Caco-2 (cell line): Measurements from ENCODE around the gene FRMD3. TPM values are rescaled to one million over a fixed set of nuclear protein-coding genes. Genes with fewer than 3 reads are reported as not detected.

Experiments
- BruUV-seq: library from RNA; stranded (reverse); fragments of 400-500 nt; replicated peaks from 2 replicates; lab custom pipeline; 2021; lab: Mats Ljungman, UMichigan
- CTCF ChIA-PET: fragments of 300-600 bp; sonication (Branson Sonifier 250); formaldehyde crosslinking; loops from one replicate; lab custom pipeline; 2022; ENCODE audit warnings: antibody characterized with exemption; lab: Charles Lee
- POLR2A ChIA-PET: fragments of 300-600 bp; sonication (Branson Sonifier 250); formaldehyde crosslinking; loops from one replicate; lab custom pipeline; 2022; ENCODE audit warnings: antibody characterized with exemption; lab: Charles Lee
- DNase-seq, 2 experiments: peaks; one replicate each; pipeline versions ENCODE4 v3.0.0 to v3.0.0-alpha.2; 2020 to 2022
- H3K27me3 ChIP-seq: replicated peaks from 2 replicates; pipeline ENCODE4 v1.6.0; 2011; ENCODE audit warnings: low read length; ENCODE audit not compliant: control insufficient read depth, insufficient read depth
- H3K36me3 ChIP-seq: 2 replicates; pipeline ENCODE4 v1.5.1; 2011; ENCODE audit warnings: low read length; ENCODE audit not compliant: control insufficient read depth, insufficient read depth
- H3K4me1 ChIP-seq: fragments of 250-450 bp; sonication (Bioruptor Pico); 2 replicates; pipeline ENCODE4 v1.5.1; 2020; ENCODE audit warnings: mild to moderate bottlenecking
- H3K4me3 ChIP-seq: 2 replicates; pipeline ENCODE4 v1.5.1; 2011; ENCODE audit warnings: low read depth, mild to moderate bottlenecking, control low read depth, low read length
- H3K9me3 ChIP-seq: fragments of 250-450 bp; sonication (Bioruptor Pico); 2 replicates; pipeline ENCODE4 v1.5.1; 2020; ENCODE audit warnings: mild to moderate bottlenecking, moderate library complexity
- H3K27ac Mint-ChIP-seq: one replicate; pipeline ENCODE4 v1.8.0; 2022; ENCODE audit warnings: mixed read lengths; ENCODE audit not compliant: unreplicated experiment
- H3K27me3 Mint-ChIP-seq: one replicate; pipeline ENCODE4 v1.8.0; 2022; ENCODE audit warnings: mixed read lengths; ENCODE audit not compliant: insufficient read depth, unreplicated experiment
- H3K36me3 Mint-ChIP-seq: one replicate; pipeline ENCODE4 v1.8.0; 2022; ENCODE audit warnings: mild to moderate bottlenecking, mixed read lengths; ENCODE audit not compliant: insufficient read depth, unreplicated experiment
- H3K4me1 Mint-ChIP-seq: one replicate; pipeline ENCODE4 v1.8.0; 2022; ENCODE audit warnings: low read depth, mixed read lengths; ENCODE audit not compliant: unreplicated experiment
- H3K4me3 Mint-ChIP-seq: one replicate; pipeline ENCODE4 v1.8.0; 2022; ENCODE audit warnings: mild to moderate bottlenecking, moderate library complexity, mixed read lengths; ENCODE audit not compliant: unreplicated experiment
- H3K9me3 Mint-ChIP-seq: one replicate; pipeline ENCODE4 v1.8.0; 2022; ENCODE audit warnings: mixed read lengths; ENCODE audit not compliant: unreplicated experiment
- intact Hi-C: fragments of 100-400 bp; cut with micrococcal nuclease; formaldehyde crosslinking; loops from one replicate; pipeline ENCODE4 v1.10.0; 2022; ENCODE audit not compliant: unreplicated experiment
- total RNA-seq: library from RNA; stranded (reverse); gene quantifications from 2 replicates; pipeline ENCODE4 v1.2.3, GENCODE V29; 2022
- TF ChIP-seq, protein P1 (sequence below), 2 experiments: fragments of 200-600 bp in 1 of 2; IDR thresholded peaks; 1 replicate in 1 of 2; 2 replicates in 1 of 2; pipeline versions ENCODE4 v1.5.1 to v1.8.0; 2011 to 2022; ENCODE audit warnings: antibody characterized with exemption in 1 of 2, control low read depth in 1 of 2, inconsistent platforms in 1 of 2, low read depth in 1 of 2, low read length in 1 of 2, mild to moderate bottlenecking in 1 of 2, moderate library complexity in 1 of 2; ENCODE audit not compliant: insufficient read depth in 1 of 2, severe bottlenecking in 1 of 2, unreplicated experiment in 1 of 2

FRMD3 gene
- total RNA-seq, 1 experiment from 2014 or later, result not detected

DNA sequence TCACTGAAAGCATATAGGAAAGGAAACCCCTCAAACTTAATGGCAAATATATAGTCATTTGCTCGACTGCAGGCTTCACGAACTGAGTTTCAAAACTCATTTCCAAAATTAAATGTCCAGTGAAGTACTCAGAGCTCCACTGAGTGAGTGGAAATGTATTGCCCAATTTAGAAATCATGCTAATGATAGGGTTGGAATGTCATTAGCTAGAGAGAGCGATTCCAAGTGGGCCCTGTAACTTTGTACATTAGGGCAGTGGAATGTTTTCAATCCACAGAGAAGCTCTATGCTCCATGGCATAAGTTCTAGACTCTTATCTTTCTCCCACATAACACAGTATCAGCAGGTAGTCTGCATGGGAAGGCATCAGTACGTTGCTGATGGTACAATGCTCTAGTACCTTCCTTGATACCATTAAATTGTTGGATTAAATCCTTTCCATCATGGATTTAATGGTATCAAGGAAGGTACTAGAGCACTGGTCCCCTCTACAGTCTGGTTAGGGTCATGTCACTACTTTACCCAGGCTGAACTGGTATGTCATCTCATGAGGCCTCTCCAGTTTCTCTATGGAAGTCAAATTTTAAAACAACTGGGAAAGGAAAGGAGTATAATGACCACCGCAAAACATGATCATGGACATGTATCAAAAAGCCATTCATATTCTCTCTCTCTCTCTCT, 292.1 kb downstream of the FRMD3 start:
- ChIA-PET CTCF (no interaction called here), POLR2A (no interaction called here)
- H3K9me3 Mint-ChIP-seq, result peaks cover 1% of the 10 kb centered on the region
- no TSS peak for BruUV-seq
- TF ChIP-seq, protein P1, sequence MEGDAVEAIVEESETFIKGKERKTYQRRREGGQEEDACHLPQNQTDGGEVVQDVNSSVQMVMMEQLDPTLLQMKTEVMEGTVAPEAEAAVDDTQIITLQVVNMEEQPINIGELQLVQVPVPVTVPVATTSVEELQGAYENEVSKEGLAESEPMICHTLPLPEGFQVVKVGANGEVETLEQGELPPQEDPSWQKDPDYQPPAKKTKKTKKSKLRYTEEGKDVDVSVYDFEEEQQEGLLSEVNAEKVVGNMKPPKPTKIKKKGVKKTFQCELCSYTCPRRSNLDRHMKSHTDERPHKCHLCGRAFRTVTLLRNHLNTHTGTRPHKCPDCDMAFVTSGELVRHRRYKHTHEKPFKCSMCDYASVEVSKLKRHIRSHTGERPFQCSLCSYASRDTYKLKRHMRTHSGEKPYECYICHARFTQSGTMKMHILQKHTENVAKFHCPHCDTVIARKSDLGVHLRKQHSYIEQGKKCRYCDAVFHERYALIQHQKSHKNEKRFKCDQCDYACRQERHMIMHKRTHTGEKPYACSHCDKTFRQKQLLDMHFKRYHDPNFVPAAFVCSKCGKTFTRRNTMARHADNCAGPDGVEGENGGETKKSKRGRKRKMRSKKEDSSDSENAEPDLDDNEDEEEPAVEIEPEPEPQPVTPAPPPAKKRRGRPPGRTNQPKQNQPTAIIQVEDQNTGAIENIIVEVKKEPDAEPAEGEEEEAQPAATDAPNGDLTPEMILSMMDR (IDR thresholded peaks at IDR 0.05; ENCODE audit: insufficient read depth in 1 of 2, low read depth in 1 of 2, low read length in 1 of 2, severe bottlenecking in 1 of 2, unreplicated experiment in 1 of 2), result no peak
- no peaks in the 10 kb centered on the region for H3K27me3 ChIP-seq
- intact Hi-C loops, result no loop called here
- H3K36me3 Mint-ChIP-seq, result no peaks in the 10 kb centered on the region
- no peaks in the 10 kb centered on the region for H3K4me1 ChIP-seq
- no peak overlapping the region for H3K4me3 ChIP-seq
- DNase-seq, result no peak
- no peak overlapping the region for H3K27ac Mint-ChIP-seq
- no peaks in the 10 kb centered on the region for H3K9me3 ChIP-seq
- H3K27me3 Mint-ChIP-seq, result no peaks in the 10 kb centered on the region
- H3K4me1 Mint-ChIP-seq, result no peaks in the 10 kb centered on the region
- H3K36me3 ChIP-seq, result no peaks in the 10 kb centered on the region
- H3K4me3 Mint-ChIP-seq, result no peak overlapping the region

DNA sequence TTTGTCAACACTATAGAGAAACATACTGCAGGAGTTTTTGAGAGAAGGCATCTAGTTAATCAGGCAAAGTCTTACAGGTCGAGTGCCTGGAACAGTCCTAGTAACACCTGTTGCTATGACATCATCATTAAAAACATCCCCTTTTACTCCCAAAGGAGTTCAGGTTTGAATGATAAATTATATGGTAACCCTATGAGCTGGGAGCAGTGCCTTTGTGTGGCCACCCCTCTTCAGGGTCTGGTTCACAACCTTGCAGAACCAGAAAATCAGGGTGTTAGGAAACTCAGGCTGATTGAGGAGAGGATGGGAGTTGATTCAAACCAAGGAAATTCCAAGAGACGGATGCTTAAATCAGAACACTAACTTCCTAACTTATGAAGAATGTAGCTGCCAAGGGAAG, 296.1 kb downstream of the FRMD3 start:
- H3K4me3 Mint-ChIP-seq, result no peak overlapping the region
- Histone ChIP-seq H3K36me3 (no peaks in the 10 kb centered on the region), H3K27me3 (no peaks in the 10 kb centered on the region), H3K4me3 (no peak overlapping the region), H3K9me3 (no peaks in the 10 kb centered on the region), H3K4me1 (no peaks in the 10 kb centered on the region)
- H3K36me3 Mint-ChIP-seq, result no peaks in the 10 kb centered on the region
- TF ChIP-seq, protein P1 (IDR thresholded peaks at IDR 0.05; ENCODE audit: insufficient read depth in 1 of 2, low read depth in 1 of 2, low read length in 1 of 2, severe bottlenecking in 1 of 2, unreplicated experiment in 1 of 2), result no peak
- H3K9me3 Mint-ChIP-seq, result no peaks in the 10 kb centered on the region
- H3K4me1 Mint-ChIP-seq, result no peaks in the 10 kb centered on the region
- ChIA-PET CTCF (no interaction called here), POLR2A (no interaction called here)
- no peaks in the 10 kb centered on the region for H3K27me3 Mint-ChIP-seq
- no peak for DNase-seq
- no peak overlapping the region for H3K27ac Mint-ChIP-seq
- no TSS peak for BruUV-seq
- intact Hi-C loops, result no loop called here

DNA sequence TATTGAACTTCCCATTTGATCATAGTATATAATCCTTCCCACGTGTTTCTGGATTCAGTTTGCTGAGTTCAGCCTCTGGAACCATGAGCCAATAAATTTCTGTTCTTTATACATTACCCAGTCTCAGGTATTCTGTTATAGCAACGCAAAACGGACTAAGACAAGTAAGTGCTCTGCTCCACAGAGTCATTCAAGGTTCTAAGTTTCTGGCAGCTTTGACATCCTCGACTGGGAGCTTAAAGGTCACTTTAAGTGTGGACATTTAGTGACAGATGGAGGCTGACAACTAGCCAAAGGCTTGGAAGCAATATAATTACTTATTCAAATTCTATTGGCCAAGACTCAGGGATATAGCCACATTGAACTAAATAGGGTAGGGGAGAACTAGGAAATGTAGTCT, 297.5 kb downstream of the FRMD3 start:
- intact Hi-C loops, result no loop called here
- Mint-ChIP-seq H3K36me3 (no peaks in the 10 kb centered on the region), H3K9me3 (no peaks in the 10 kb centered on the region)

More for the DNA sequence above, 297.5 kb downstream of the FRMD3 start:
- H3K36me3 ChIP-seq, result no peaks in the 10 kb centered on the region
- ChIA-PET POLR2A (no interaction called here), CTCF (no interaction called here)
- no peaks in the 10 kb centered on the region for H3K27me3 ChIP-seq
- H3K9me3 ChIP-seq, result no peaks in the 10 kb centered on the region
- Mint-ChIP-seq H3K4me3 (no peak overlapping the region), H3K4me1 (no peaks in the 10 kb centered on the region), H3K27me3 (no peaks in the 10 kb centered on the region), H3K27ac (no peak overlapping the region)
- no peaks in the 10 kb centered on the region for H3K4me1 ChIP-seq
- TF ChIP-seq, protein P1 (IDR thresholded peaks at IDR 0.05; ENCODE audit: insufficient read depth in 1 of 2, low read depth in 1 of 2, low read length in 1 of 2, severe bottlenecking in 1 of 2, unreplicated experiment in 1 of 2), result no peak
- H3K4me3 ChIP-seq, result no peak overlapping the region
- no TSS peak for BruUV-seq
- no peak for DNase-seq
